Panc1 (cell line): Measurements from ENCODE around the gene PLAAT4. TPM values are rescaled to one million over a fixed set of nuclear protein-coding genes. Genes with fewer than 3 reads are reported as not detected.

Experiments used
- ATAC-seq: fragments of 200-7000 bp; cut with Tn5 transposase; 2 replicates; pipeline ENCODE4 v1.9.1; 2020; ENCODE audit warnings: mild to moderate bottlenecking, moderate library complexity
- BruUV-seq: library from RNA; stranded (reverse); fragments of 400-500 nt; replicated peaks from 2 replicates; lab custom pipeline; 2021; lab: Mats Ljungman, UMichigan
- CTCF ChIA-PET: fragments of 300-600 bp; sonication (Branson Sonifier 250); formaldehyde crosslinking; loops from one replicate; lab custom pipeline; 2022; ENCODE audit warnings: antibody characterized with exemption; lab: Charles Lee
- POLR2A ChIA-PET: fragments of 300-600 bp; sonication (Branson Sonifier 250); formaldehyde crosslinking; loops from one replicate; lab custom pipeline; 2022; ENCODE audit warnings: antibody characterized with exemption; lab: Charles Lee
- DNase-seq: peaks from one replicate; pipeline ENCODE4 v3.0.0-alpha.2; 2010; ENCODE audit warnings: low read depth, low spot score
- H3K27ac ChIP-seq: 2 replicates; pipeline ENCODE4 v1.5.1; 2011; ENCODE audit warnings: mild to moderate bottlenecking, low read length, inconsistent platforms
- H3K27me3 ChIP-seq: fragments of 200-500 bp; sonication (Bioruptor generic); 2 replicates; pipeline ENCODE4 v1.6.0; 2014; ENCODE audit warnings: low read length, inconsistent platforms; ENCODE audit not compliant: control insufficient read depth, insufficient read depth
- H3K36me3 ChIP-seq: fragments of 200-500 bp; sonication (Bioruptor generic); 2 replicates; pipeline ENCODE4 v1.5.1; 2014; ENCODE audit warnings: inconsistent platforms, mild to moderate bottlenecking, low read length, moderate library complexity; ENCODE audit not compliant: control insufficient read depth, insufficient read depth
- H3K4me1 ChIP-seq: 2 replicates; pipeline ENCODE4 v1.5.1; 2011; ENCODE audit warnings: inconsistent platforms, mild to moderate bottlenecking, low read length, moderate library complexity; ENCODE audit not compliant: control insufficient read depth, insufficient read depth
- H3K4me3 ChIP-seq, 2 experiments: 2 replicates each; pipeline ENCODE4 v1.5.1; 2011 to 2012; ENCODE audit warnings: low read depth in 2 of 2, low read length in 2 of 2, mild to moderate bottlenecking in 2 of 2, inconsistent platforms in 1 of 2, moderate library complexity in 1 of 2
- H3K9me3 ChIP-seq: fragments of 200-500 bp; sonication (Bioruptor generic); 2 replicates; pipeline ENCODE4 v1.5.1; 2014; ENCODE audit warnings: low read depth, mild to moderate bottlenecking, inconsistent platforms, low read length, moderate library complexity; ENCODE audit not compliant: control insufficient read depth, insufficient read depth
- POLR2AphosphoS5 ChIP-seq: IDR thresholded peaks from 2 replicates; pipeline ENCODE4 v1.6.1; 2012; ENCODE audit warnings: mild to moderate bottlenecking, low read depth, low read length, moderate library complexity
- SIN3A ChIP-seq: IDR thresholded peaks from 2 replicates; pipeline ENCODE4 v1.6.1; 2012; ENCODE audit warnings: low read depth, mild to moderate bottlenecking, low read length, moderate library complexity, borderline replicate concordance; ENCODE audit not compliant: insufficient read depth
- TCF7L2 ChIP-seq: IDR thresholded peaks from 2 replicates; pipeline ENCODE4 v1.6.1; 2011; ENCODE audit warnings: mild to moderate bottlenecking, low read depth, low read length, inconsistent platforms
- in situ Hi-C: cut with HindIII; loops from 2 replicates; pipeline ENCODE4 v1.10.0; 2016; ENCODE audit warnings: low sequenced_read_pairs, low pct_unique_long_range_greater_than_20kb
- intact Hi-C: fragments of 100-400 bp; cut with micrococcal nuclease; formaldehyde crosslinking; loops from one replicate; pipeline ENCODE4 v1.10.0; 2022; ENCODE audit not compliant: unreplicated experiment
- total RNA-seq: library from RNA; stranded (reverse); gene quantifications from one replicate; pipeline ENCODE4 v1.2.1, GENCODE V29; 2021; ENCODE audit not compliant: unreplicated experiment
- TF ChIP-seq, protein P1 (sequence below), 2 experiments: IDR thresholded peaks; 2 replicates each; pipeline ENCODE4 v1.6.1; 2011 to 2012; ENCODE audit warnings: low read depth in 2 of 2, control low read depth in 1 of 2, low read length in 1 of 2, mild to moderate bottlenecking in 1 of 2, moderate library complexity in 1 of 2; ENCODE audit not compliant: insufficient read depth in 1 of 2
- TF ChIP-seq, protein P2 (sequence below): fragments of 450-650 bp; IDR thresholded peaks from 2 replicates; pipeline ENCODE4 v1.5.1; 2017; ENCODE audit warnings: mild to moderate bottlenecking

The PLAAT4 gene
- total RNA-seq, 1 experiment from 2014 or later = 15.2 TPM

DNA sequence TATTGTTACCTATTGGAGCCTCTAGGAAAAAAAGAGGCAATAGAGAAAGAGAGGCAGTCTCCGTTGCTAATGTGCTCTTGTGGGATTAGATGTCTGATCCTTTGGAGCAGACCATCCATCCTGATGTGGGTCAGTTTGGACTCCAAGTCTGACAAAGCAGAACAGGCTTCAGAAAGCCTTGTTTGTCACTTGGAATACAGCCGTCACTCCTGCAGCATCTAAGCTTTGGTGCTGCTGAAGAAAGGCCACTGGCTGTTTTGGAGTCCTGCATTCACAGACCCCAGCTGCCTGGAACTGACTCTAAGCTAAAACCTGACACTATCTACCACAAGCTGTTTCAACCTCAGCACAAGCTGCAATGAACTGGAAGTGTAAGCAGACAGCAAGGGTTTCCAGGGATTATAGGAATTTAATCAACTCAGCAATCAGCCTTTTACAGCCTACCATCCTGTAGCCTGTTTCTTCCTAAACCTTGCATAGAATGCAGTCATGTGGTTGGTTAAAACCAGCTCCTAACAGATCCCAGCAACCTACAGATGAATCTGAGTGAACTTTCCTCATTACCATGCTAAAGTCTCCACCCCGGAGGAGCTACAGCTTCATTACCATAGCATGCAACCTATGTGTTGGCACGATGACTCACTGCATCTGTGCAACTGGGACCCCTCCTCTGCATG, 3.7 kb upstream of the PLAAT4 start:
- DNase-seq (no peak), ATAC-seq (no peak)
- Histone ChIP-seq H3K9me3 (no peaks in the 10 kb centered on the region), H3K36me3 (no peaks in the 10 kb centered on the region), H3K4me3 (no peak overlapping the region), H3K27me3 (peaks cover 9% of the 10 kb centered on the region; the same call in 1 of the 2 replicates), H3K4me1 (no peaks in the 10 kb centered on the region), H3K27ac (no peak overlapping the region)
- TF ChIP-seq TCF7L2 (no peak), POLR2AphosphoS5 (no peak), SIN3A (no peak)
- TF ChIP-seq, protein P1, sequence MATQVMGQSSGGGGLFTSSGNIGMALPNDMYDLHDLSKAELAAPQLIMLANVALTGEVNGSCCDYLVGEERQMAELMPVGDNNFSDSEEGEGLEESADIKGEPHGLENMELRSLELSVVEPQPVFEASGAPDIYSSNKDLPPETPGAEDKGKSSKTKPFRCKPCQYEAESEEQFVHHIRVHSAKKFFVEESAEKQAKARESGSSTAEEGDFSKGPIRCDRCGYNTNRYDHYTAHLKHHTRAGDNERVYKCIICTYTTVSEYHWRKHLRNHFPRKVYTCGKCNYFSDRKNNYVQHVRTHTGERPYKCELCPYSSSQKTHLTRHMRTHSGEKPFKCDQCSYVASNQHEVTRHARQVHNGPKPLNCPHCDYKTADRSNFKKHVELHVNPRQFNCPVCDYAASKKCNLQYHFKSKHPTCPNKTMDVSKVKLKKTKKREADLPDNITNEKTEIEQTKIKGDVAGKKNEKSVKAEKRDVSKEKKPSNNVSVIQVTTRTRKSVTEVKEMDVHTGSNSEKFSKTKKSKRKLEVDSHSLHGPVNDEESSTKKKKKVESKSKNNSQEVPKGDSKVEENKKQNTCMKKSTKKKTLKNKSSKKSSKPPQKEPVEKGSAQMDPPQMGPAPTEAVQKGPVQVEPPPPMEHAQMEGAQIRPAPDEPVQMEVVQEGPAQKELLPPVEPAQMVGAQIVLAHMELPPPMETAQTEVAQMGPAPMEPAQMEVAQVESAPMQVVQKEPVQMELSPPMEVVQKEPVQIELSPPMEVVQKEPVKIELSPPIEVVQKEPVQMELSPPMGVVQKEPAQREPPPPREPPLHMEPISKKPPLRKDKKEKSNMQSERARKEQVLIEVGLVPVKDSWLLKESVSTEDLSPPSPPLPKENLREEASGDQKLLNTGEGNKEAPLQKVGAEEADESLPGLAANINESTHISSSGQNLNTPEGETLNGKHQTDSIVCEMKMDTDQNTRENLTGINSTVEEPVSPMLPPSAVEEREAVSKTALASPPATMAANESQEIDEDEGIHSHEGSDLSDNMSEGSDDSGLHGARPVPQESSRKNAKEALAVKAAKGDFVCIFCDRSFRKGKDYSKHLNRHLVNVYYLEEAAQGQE (IDR thresholded peaks at IDR 0.05; ENCODE audit: insufficient read depth in 1 of 2, low read depth in 2 of 2, low read length in 1 of 2) = no peak
- TF ChIP-seq, protein P2, sequence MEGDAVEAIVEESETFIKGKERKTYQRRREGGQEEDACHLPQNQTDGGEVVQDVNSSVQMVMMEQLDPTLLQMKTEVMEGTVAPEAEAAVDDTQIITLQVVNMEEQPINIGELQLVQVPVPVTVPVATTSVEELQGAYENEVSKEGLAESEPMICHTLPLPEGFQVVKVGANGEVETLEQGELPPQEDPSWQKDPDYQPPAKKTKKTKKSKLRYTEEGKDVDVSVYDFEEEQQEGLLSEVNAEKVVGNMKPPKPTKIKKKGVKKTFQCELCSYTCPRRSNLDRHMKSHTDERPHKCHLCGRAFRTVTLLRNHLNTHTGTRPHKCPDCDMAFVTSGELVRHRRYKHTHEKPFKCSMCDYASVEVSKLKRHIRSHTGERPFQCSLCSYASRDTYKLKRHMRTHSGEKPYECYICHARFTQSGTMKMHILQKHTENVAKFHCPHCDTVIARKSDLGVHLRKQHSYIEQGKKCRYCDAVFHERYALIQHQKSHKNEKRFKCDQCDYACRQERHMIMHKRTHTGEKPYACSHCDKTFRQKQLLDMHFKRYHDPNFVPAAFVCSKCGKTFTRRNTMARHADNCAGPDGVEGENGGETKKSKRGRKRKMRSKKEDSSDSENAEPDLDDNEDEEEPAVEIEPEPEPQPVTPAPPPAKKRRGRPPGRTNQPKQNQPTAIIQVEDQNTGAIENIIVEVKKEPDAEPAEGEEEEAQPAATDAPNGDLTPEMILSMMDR = no peak
- intact Hi-C loops (no loop called here), in situ Hi-C loops (no loop called here)
- no TSS peak for BruUV-seq
- POLR2A ChIA-PET = no interaction called here
- CTCF ChIA-PET = no interaction called here

DNA sequence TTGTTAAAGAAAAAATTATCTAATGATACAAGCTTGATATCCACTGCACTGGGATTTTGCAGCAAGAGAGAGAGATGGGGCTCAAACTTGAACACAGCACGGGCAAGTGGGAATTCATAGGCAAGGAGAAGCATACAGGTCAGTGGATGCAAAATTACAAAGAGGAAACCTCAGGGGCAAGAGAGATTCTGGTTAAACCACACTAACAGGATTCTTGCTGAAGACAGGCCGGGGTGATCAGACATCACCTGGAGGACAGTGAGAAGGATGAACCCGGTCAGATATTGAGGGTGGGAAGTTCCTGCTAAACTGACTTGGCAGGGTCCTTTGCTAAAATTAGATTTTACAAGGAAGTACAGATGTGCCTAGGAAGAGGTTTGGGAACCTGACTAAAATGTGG, 2.5 kb upstream of the PLAAT4 start:
- TF ChIP-seq, protein P2 = no peak
- no peak for ATAC-seq
- no peaks in the 10 kb centered on the region for H3K36me3 ChIP-seq
- H3K27ac ChIP-seq = no peak overlapping the region
- CTCF ChIA-PET = no interaction called here
- H3K4me3 ChIP-seq = no peak overlapping the region
- peaks cover 9% of the 10 kb centered on the region; the same call in 1 of the 2 replicates for H3K27me3 ChIP-seq
- POLR2A ChIA-PET = no interaction called here
- H3K4me1 ChIP-seq = no peaks in the 10 kb centered on the region
- no TSS peak for BruUV-seq
- intact Hi-C loops = no loop called here
- in situ Hi-C loops = no loop called here
- DNase-seq = no peak
- no peaks in the 10 kb centered on the region for H3K9me3 ChIP-seq
